ENCODE data around the gene CRISPLD2. TPM values are rescaled to one million over a fixed set of nuclear protein-coding genes. Genes with fewer than 3 reads are reported as not detected.
A peak's percentile ranks its signal among the peaks of the same experiment; 100 is the strongest.

The CRISPLD2 gene
- total RNA-seq, 1 donor from 2014 or later: 34.9 TPM

GRCh38 chr16:84893849-84894599 is 74.2 kb downstream of the CRISPLD2 start:
- peaks cover 15% of the 10 kb centered on the region for H3K36me3 ChIP-seq
- no peaks in the 10 kb centered on the region for H3K9me3 ChIP-seq
- peaks cover 15% of the 10 kb centered on the region for H3K4me1 ChIP-seq
- intact Hi-C loops (cut with DNase I): no loop called here
- no peak overlapping the region for H3K4me3 ChIP-seq
- no peaks in the 10 kb centered on the region for H3K27me3 ChIP-seq (ENCODE audit: low read depth)
- H3K27ac ChIP-seq: peak overlapping the region; percentile 41
- ATAC-seq (peak; percentile 14 to 16), DNase-seq (no peak)
- TF ChIP-seq CTCF (IDR thresholded peaks at IDR 0.05): no peak

- Histone ChIP-seq H3K27me3 (ENCODE audit: low read depth) (no peaks in the 10 kb centered on the region), H3K27ac (peak overlapping the region; percentile 41), H3K36me3 (peaks cover 11% of the 10 kb centered on the region), H3K9me3 (no peaks in the 10 kb centered on the region), H3K4me3 (no peak overlapping the region), H3K4me1 (peaks cover 15% of the 10 kb centered on the region)
- intact Hi-C loops (cut with DNase I): no loop called here
- DNase-seq (no peak), ATAC-seq (no peak)
- TF ChIP-seq CTCF (IDR thresholded peaks at IDR 0.05): no peak
Observed at GRCh38 chr16:84895016-84895415, 75.2 kb downstream of the CRISPLD2 start.

- no peaks in the 10 kb centered on the region for H3K36me3 ChIP-seq
- ATAC-seq: no peak
Observed at GRCh38 chr16:84896847-84897246, 77.1 kb downstream of the CRISPLD2 start.

GRCh38 chr16:84897911-84898377 is 78.2 kb downstream of the CRISPLD2 start:
- TF ChIP-seq CTCF (IDR thresholded peaks at IDR 0.05): no peak
- ATAC-seq: peak; percentile 57 to 74
- Histone ChIP-seq H3K4me3 (no peak overlapping the region), H3K4me1 (peaks cover 15% of the 10 kb centered on the region), H3K36me3 (no peaks in the 10 kb centered on the region), H3K9me3 (no peaks in the 10 kb centered on the region), H3K27me3 (ENCODE audit: low read depth) (no peaks in the 10 kb centered on the region), H3K27ac (peak overlapping the region; percentile 74)
- intact Hi-C loops (cut with DNase I): no loop called here
- DNase-seq: no peak

More at GRCh38 chr16:84896847-84897246, 77.1 kb downstream of the CRISPLD2 start:
- no peak for TF ChIP-seq CTCF (IDR thresholded peaks at IDR 0.05)
- no peaks in the 10 kb centered on the region for H3K9me3 ChIP-seq
- no peak overlapping the region for H3K4me3 ChIP-seq
- peaks cover 15% of the 10 kb centered on the region for H3K4me1 ChIP-seq
- no peak overlapping the region for H3K27ac ChIP-seq
- no peaks in the 10 kb centered on the region for H3K27me3 ChIP-seq (ENCODE audit: low read depth)
- no peak for DNase-seq
- intact Hi-C loops (cut with DNase I): no loop called here

- ATAC-seq: peak; percentile 11 to 46
- peak overlapping the region; percentile 74 for H3K27ac ChIP-seq
- H3K36me3 ChIP-seq: peaks cover 2% of the 10 kb centered on the region
- peaks cover 15% of the 10 kb centered on the region for H3K4me1 ChIP-seq
- intact Hi-C loops (cut with DNase I): no loop called here
- no peaks in the 10 kb centered on the region for H3K27me3 ChIP-seq (ENCODE audit: low read depth)
- no peak for DNase-seq
- H3K9me3 ChIP-seq: no peaks in the 10 kb centered on the region
- TF ChIP-seq CTCF (IDR thresholded peaks at IDR 0.05): no peak
- H3K4me3 ChIP-seq: no peak overlapping the region
Observed at GRCh38 chr16:84898447-84898846, 78.7 kb downstream of the CRISPLD2 start.
